ENCODE measurements around the gene KIF17. TPM values are rescaled to one million over a fixed set of nuclear protein-coding genes. Genes with fewer than 3 reads are reported as not detected.

The KIF17 gene
- total RNA-seq, 1 donor from 2014 or later: not detected

DNA sequence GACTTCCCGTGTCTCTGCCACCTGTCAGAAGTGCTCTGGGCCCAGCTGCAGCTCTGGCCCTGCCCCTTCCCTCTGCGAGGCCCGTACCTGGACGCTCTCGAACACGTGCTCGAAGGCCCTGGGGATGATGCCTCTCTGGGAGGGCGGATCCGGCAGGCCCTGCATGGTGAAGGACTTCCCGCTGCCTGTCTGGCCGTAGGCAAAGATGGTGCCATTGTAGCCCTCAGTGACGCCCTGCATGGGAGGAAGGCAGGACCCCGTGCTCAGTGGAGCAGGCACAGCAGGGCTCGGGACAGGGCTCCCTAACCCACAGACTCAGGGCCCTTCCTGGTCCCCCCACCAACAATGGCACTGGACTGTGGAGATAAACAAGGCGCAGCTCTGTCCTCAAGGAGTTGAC lies 2.4 kb downstream of the KIF17 start:
- ChIA-PET CTCF (no interaction called here), POLR2A (no interaction called here)
- intact Hi-C loops (cut with micrococcal nuclease): no loop called here
- DNase-seq: no peak
- peaks cover 19% of the 10 kb centered on the region for H3K27me3 Mint-ChIP-seq
- H3K9me3 Mint-ChIP-seq: no peaks in the 10 kb centered on the region
- no peaks in the 10 kb centered on the region for H3K36me3 Mint-ChIP-seq (ENCODE audit: low read depth)
- no peak overlapping the region for H3K27ac Mint-ChIP-seq
- H3K4me1 Mint-ChIP-seq: peaks cover 11% of the 10 kb centered on the region
- no peak overlapping the region for H3K4me3 Mint-ChIP-seq
- no peak for ATAC-seq (ENCODE audit: low read depth)
- no peak for TF ChIP-seq CTCF (IDR thresholded peaks at IDR 0.05)

DNA sequence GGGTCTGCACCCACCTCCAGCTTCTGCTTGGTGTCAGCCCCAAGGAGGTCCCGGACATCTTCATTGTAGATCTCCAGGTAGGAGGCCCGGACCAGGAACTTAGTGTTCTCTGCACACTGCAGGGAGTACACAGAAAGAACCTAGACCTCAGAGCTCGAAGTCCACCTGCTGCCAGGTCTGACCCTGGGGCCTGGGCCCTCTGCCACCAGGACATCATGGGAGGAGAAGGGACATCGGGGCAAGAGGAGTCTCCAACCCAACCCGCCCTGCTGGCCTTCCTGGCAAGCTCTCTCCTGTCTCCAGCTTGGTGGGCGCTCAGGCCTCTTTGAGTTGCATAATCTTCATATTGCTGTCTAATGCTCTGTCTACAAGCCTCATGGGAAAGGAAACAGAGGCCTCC lies 4.4 kb downstream of the KIF17 start:
- no peak for DNase-seq
- ChIA-PET POLR2A (no interaction called here), CTCF (interaction anchor here (0.8 kb wide), 1 partner anchor 17 kb away, joined by 3 read pairs; no protein-coding TSS in a partner anchor)
- Mint-ChIP-seq H3K36me3 (ENCODE audit: low read depth) (no peaks in the 10 kb centered on the region), H3K27ac (no peak overlapping the region), H3K27me3 (peaks cover 16% of the 10 kb centered on the region), H3K9me3 (no peaks in the 10 kb centered on the region), H3K4me3 (no peak overlapping the region), H3K4me1 (peaks cover 9% of the 10 kb centered on the region)
- no peak for ATAC-seq (ENCODE audit: low read depth)
- no peak for TF ChIP-seq CTCF (IDR thresholded peaks at IDR 0.05)
- intact Hi-C loops (cut with micrococcal nuclease): no loop called here

DNA sequence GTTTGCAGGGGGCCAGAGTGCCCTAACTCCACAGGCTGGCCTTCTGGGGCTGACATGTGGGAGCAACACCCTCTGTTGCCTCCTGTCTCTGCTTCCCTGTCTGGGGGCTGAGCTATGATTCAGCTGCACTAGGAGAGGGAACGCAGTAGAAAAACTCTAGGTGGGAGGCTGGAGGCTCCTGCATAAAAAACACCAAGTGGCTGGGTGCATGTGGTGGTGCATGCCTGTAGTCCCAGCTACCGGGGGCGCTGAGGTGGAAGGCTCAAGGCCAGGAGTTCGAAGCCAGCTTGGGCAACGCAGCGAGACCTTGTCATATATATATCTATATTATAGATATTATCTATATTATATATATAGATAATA lies 5.6 kb downstream of the KIF17 start:
- ChIA-PET POLR2A (interaction anchor here (0.9 kb wide), 1 partner anchor 22 kb away, joined by 6 read pairs; no protein-coding TSS in a partner anchor), CTCF (no interaction called here)
- Mint-ChIP-seq H3K36me3 (ENCODE audit: low read depth) (no peaks in the 10 kb centered on the region), H3K4me1 (peaks cover 4% of the 10 kb centered on the region), H3K4me3 (no peak overlapping the region), H3K27me3 (peaks cover 16% of the 10 kb centered on the region), H3K27ac (no peak overlapping the region), H3K9me3 (no peaks in the 10 kb centered on the region)
- TF ChIP-seq CTCF (IDR thresholded peaks at IDR 0.05): no peak
- intact Hi-C loops (cut with micrococcal nuclease): no loop called here
- DNase-seq: no peak
- no peak for ATAC-seq (ENCODE audit: low read depth)

DNA sequence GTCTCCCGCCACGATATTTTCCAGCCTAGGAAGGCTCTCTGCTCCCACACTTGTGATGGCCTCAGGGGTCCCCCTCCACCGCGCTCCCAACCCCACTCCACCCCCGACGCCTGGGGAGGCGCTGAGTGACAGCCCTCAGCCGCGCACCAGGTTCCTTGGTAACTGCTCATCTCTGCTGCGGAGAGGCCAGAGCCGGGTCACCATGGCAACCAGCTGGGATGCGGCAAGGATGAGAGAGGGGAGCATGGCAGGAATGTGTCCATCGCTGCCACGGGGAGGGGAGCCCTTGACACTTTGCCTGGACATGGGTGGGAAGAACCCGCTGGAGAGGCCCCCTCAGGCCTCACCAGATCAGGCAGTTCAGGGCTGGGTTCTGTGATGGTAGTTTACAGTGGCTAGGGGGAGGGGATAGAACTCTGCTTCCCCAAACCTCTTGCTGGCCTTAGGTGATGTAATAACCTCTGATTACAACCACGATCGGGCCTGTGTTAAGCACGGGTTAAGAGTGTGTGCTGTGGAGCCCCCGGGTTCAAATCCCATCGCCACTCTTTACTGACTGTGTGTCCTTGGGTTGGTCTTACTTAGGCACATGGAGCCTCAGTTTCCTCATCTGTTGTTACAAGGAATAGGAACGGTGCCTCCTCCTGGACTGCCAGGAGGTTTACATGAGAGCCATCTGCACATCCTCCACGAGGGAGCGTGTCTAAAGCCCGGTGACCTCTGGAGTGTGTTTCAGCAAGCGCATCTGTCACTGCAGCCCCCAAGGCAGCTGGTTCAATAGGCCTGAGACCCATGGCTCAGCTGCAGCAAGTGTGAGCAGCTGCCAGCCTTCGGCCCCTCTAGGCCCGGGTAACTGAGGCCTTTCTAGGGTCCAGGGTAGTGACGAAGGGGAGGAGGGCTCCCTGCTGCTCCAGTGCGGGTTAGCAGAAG lies 6.3 kb downstream of the KIF17 start:
- DNase-seq (no peak), ATAC-seq (ENCODE audit: low read depth) (no peak)
- intact Hi-C loops (cut with micrococcal nuclease): no loop called here
- Mint-ChIP-seq H3K9me3 (no peaks in the 10 kb centered on the region), H3K27me3 (peaks cover 12% of the 10 kb centered on the region), H3K27ac (no peak overlapping the region), H3K36me3 (ENCODE audit: low read depth) (no peaks in the 10 kb centered on the region), H3K4me3 (no peak overlapping the region), H3K4me1 (peaks cover 2% of the 10 kb centered on the region)
- ChIA-PET CTCF (no interaction called here), POLR2A (interaction anchor here (0.9 kb wide), 1 partner anchor 23 kb away, joined by 6 read pairs; no protein-coding TSS in a partner anchor)
- no peak for TF ChIP-seq CTCF (IDR thresholded peaks at IDR 0.05)

- Mint-ChIP-seq H3K27ac (no peak overlapping the region), H3K9me3 (no peaks in the 10 kb centered on the region), H3K4me3 (no peak overlapping the region), H3K27me3 (peaks cover 5% of the 10 kb centered on the region), H3K4me1 (no peaks in the 10 kb centered on the region), H3K36me3 (ENCODE audit: low read depth) (no peaks in the 10 kb centered on the region)
- ChIA-PET POLR2A (no interaction called here), CTCF (no interaction called here)
- ATAC-seq (ENCODE audit: low read depth) (no peak), DNase-seq (no peak)
- no peak for TF ChIP-seq CTCF (IDR thresholded peaks at IDR 0.05)
- intact Hi-C loops (cut with micrococcal nuclease): no loop called here
These were observed 7.1 kb downstream of the KIF17 start for GRCh38 chr1:20710469-20711284.

All from activated B cell treated with CpG ODN at 0.5 μM for 24 hours (primary cell).